Natural killer cell treated with Interleukin-12 subunit alpha and Interleukin-12 subunit beta and Interleukin-15 and Interleukin-18, amount 100 ng/mL, for 72 hours (primary cell): Measurements from ENCODE around the gene ETS1. TPM values are rescaled to one million over a fixed set of nuclear protein-coding genes. Genes with fewer than 3 reads are reported as not detected.

ENCODE experiments used
- ATAC-seq, 2 donors: fragments of 150-1000 bp; cut with Tn5 transposase in 1 of 2; sonication (Bioruptor Pico), chemical (Tn5 transposase) in 1 of 2; 2 replicates each; pipeline ENCODE4 v1.10.0; 2021
- DNase-seq: peaks from one replicate; pipeline ENCODE4 v3.0.0; 2022; ENCODE audit warnings: low spot score
- H3K27ac Mint-ChIP-seq, 2 donors: 1 replicate in 1 of 2; 2 replicates in 1 of 2; pipeline ENCODE4 v1.8.0; 2022; ENCODE audit warnings: mixed read lengths in 2 of 2, mild to moderate bottlenecking in 1 of 2, moderate library complexity in 1 of 2
- H3K27me3 Mint-ChIP-seq, 2 donors: 1 replicate in 1 of 2; 2 replicates in 1 of 2; pipeline ENCODE4 v1.8.0; 2022; ENCODE audit warnings: mixed read lengths in 2 of 2
- H3K36me3 Mint-ChIP-seq: one replicate; pipeline ENCODE4 v1.8.0; 2022; ENCODE audit warnings: mixed read lengths
- H3K4me1 Mint-ChIP-seq, 2 donors: 1 replicate in 1 of 2; 2 replicates in 1 of 2; pipeline ENCODE4 v1.8.0; 2022; ENCODE audit warnings: low read depth in 2 of 2, mixed read lengths in 2 of 2, mild to moderate bottlenecking in 1 of 2
- H3K4me3 Mint-ChIP-seq: one replicate; pipeline ENCODE4 v1.8.0; 2022; ENCODE audit warnings: mixed read lengths
- H3K9me3 Mint-ChIP-seq: 2 replicates; pipeline ENCODE4 v1.8.0; 2022; ENCODE audit warnings: mixed read lengths
- total RNA-seq, 2 donors: library from RNA; stranded (reverse); gene quantifications; one replicate each; pipeline ENCODE4 v1.2.3, GENCODE V29; 2022

The ETS1 gene
- 100 to 1,000 TPM; 521 to 738 TPM for total RNA-seq

- Mint-ChIP-seq H3K36me3 (no peaks in the 10 kb centered on the region), H3K4me1 (peaks cover 20% of the 10 kb centered on the region in 2 donors), H3K27me3 (peaks cover 2 to 11% of the 10 kb centered on the region in 2 donors), H3K9me3 (no peaks in the 10 kb centered on the region), H3K4me3 (no peak within 1 kb of the TSS), H3K27ac (peak within 1 kb of the TSS in 1 of 2 donors; percentile 68)
- no peak for ATAC-seq
- DNase-seq = no peak
Measured at GRCh38 chr11:128587415-128587814, at the start of gene ETS1. TSS of gene ETS1 (minus strand) at chr11:128587558. CDS start at chr11:128573130, 14,428 bp downstream.

- peaks cover 26 to 43% of the 10 kb centered on the region in 2 donors for H3K4me1 Mint-ChIP-seq
- no peaks in the 10 kb centered on the region for H3K9me3 Mint-ChIP-seq
- H3K36me3 Mint-ChIP-seq = no peaks in the 10 kb centered on the region
- no peak overlapping the region for H3K4me3 Mint-ChIP-seq
- no peak for DNase-seq
- ATAC-seq = no peak
- H3K27ac Mint-ChIP-seq = peak overlapping the region in 1 of 2 donors; percentile 97
- peaks cover 0 to 3% of the 10 kb centered on the region in 2 donors for H3K27me3 Mint-ChIP-seq
Measured at GRCh38 chr11:128634395-128634794, 47.0 kb upstream of the ETS1 start.

- Mint-ChIP-seq H3K36me3 (no peaks in the 10 kb centered on the region), H3K4me3 (no peak overlapping the region), H3K4me1 (peaks cover 35 to 52% of the 10 kb centered on the region in 2 donors)
Measured at GRCh38 chr11:128633384-128633965, 46.1 kb upstream of the ETS1 start.

GRCh38 chr11:128632141-128632791, 44.9 kb upstream of the ETS1 start:
- H3K27ac Mint-ChIP-seq = peak overlapping the region; percentile 95 to 97
- no peaks in the 10 kb centered on the region for H3K9me3 Mint-ChIP-seq
- peaks cover 44 to 64% of the 10 kb centered on the region in 2 donors for H3K4me1 Mint-ChIP-seq

More at GRCh38 chr11:128633384-128633965, 46.1 kb upstream of the ETS1 start:
- Mint-ChIP-seq H3K9me3 (no peaks in the 10 kb centered on the region), H3K27me3 (no peaks in the 10 kb centered on the region), H3K27ac (peak overlapping the region; percentile 95 to 97)
- ATAC-seq (no peak), DNase-seq (no peak)

GRCh38 chr11:128630367-128631230, 43.2 kb upstream of the ETS1 start:
- peak overlapping the region; percentile 85 for H3K4me3 Mint-ChIP-seq
- H3K9me3 Mint-ChIP-seq = no peaks in the 10 kb centered on the region

More at GRCh38 chr11:128632141-128632791, 44.9 kb upstream of the ETS1 start:
- ATAC-seq (no peak), DNase-seq (no peak)
- Mint-ChIP-seq H3K36me3 (no peaks in the 10 kb centered on the region), H3K27me3 (no peaks in the 10 kb centered on the region), H3K4me3 (no peak overlapping the region)

GRCh38 chr11:128629516-128630106, 42.3 kb upstream of the ETS1 start:
- no peaks in the 10 kb centered on the region for H3K9me3 Mint-ChIP-seq
- H3K27me3 Mint-ChIP-seq = no peaks in the 10 kb centered on the region
- DNase-seq = no peak
- peaks cover 70 to 89% of the 10 kb centered on the region in 2 donors for H3K4me1 Mint-ChIP-seq
- peak overlapping the region; percentile 85 for H3K4me3 Mint-ChIP-seq
- H3K27ac Mint-ChIP-seq = peak overlapping the region; percentile 95 to 97
- ATAC-seq = no peak
- no peaks in the 10 kb centered on the region for H3K36me3 Mint-ChIP-seq

More at GRCh38 chr11:128630367-128631230, 43.2 kb upstream of the ETS1 start:
- ATAC-seq = peak; percentile 75 to 83
- Mint-ChIP-seq H3K27me3 (no peaks in the 10 kb centered on the region), H3K36me3 (no peaks in the 10 kb centered on the region), H3K4me1 (peaks cover 60 to 81% of the 10 kb centered on the region in 2 donors), H3K27ac (peak overlapping the region; percentile 95 to 97)
- peak; percentile 91 for DNase-seq

- DNase-seq = no peak
- H3K36me3 Mint-ChIP-seq = no peaks in the 10 kb centered on the region
- H3K4me1 Mint-ChIP-seq = peaks cover 79 to 89% of the 10 kb centered on the region in 2 donors
- H3K4me3 Mint-ChIP-seq = peak overlapping the region; percentile 85
- H3K9me3 Mint-ChIP-seq = no peaks in the 10 kb centered on the region
- peak overlapping the region; percentile 95 to 97 for H3K27ac Mint-ChIP-seq
- ATAC-seq = peak; percentile 64 to 66
- H3K27me3 Mint-ChIP-seq = no peaks in the 10 kb centered on the region
Measured at GRCh38 chr11:128628686-128629085, 41.3 kb upstream of the ETS1 start.

GRCh38 chr11:128628325-128628673, 40.9 kb upstream of the ETS1 start:
- Mint-ChIP-seq H3K27ac (peak overlapping the region; percentile 95 to 97), H3K4me3 (peak overlapping the region; percentile 85), H3K4me1 (peaks cover 83 to 92% of the 10 kb centered on the region in 2 donors), H3K27me3 (no peaks in the 10 kb centered on the region), H3K36me3 (no peaks in the 10 kb centered on the region), H3K9me3 (no peaks in the 10 kb centered on the region)
- DNase-seq (no peak), ATAC-seq (peak; percentile 21 to 46)

- peak overlapping the region; percentile 95 to 97 for H3K27ac Mint-ChIP-seq
- ATAC-seq = peak; percentile 64 to 69
- peak; percentile 67 for DNase-seq
- no peaks in the 10 kb centered on the region for H3K9me3 Mint-ChIP-seq
- no peaks in the 10 kb centered on the region for H3K36me3 Mint-ChIP-seq
- peak overlapping the region; percentile 85 for H3K4me3 Mint-ChIP-seq
- peaks cover 86 to 95% of the 10 kb centered on the region in 2 donors for H3K4me1 Mint-ChIP-seq
- no peaks in the 10 kb centered on the region for H3K27me3 Mint-ChIP-seq
Measured at GRCh38 chr11:128627666-128628324, 40.4 kb upstream of the ETS1 start.

- no peaks in the 10 kb centered on the region for H3K27me3 Mint-ChIP-seq
- H3K9me3 Mint-ChIP-seq = no peaks in the 10 kb centered on the region
- peak overlapping the region; percentile 85 for H3K4me3 Mint-ChIP-seq
- H3K36me3 Mint-ChIP-seq = no peaks in the 10 kb centered on the region
- H3K27ac Mint-ChIP-seq = peak overlapping the region; percentile 95 to 97
- no peak for ATAC-seq
- no peak for DNase-seq
- H3K4me1 Mint-ChIP-seq = peaks cover 86 to 98% of the 10 kb centered on the region in 2 donors
Measured at GRCh38 chr11:128626913-128627665, 39.7 kb upstream of the ETS1 start.

GRCh38 chr11:128625746-128626145, 38.4 kb upstream of the ETS1 start:
- no peaks in the 10 kb centered on the region for H3K36me3 Mint-ChIP-seq
- no peaks in the 10 kb centered on the region for H3K9me3 Mint-ChIP-seq
- no peaks in the 10 kb centered on the region for H3K27me3 Mint-ChIP-seq
- DNase-seq (no peak), ATAC-seq (no peak)
- H3K27ac Mint-ChIP-seq = peak overlapping the region; percentile 95 to 97
- peaks cover 78 to 86% of the 10 kb centered on the region in 2 donors for H3K4me1 Mint-ChIP-seq
- H3K4me3 Mint-ChIP-seq = peak overlapping the region; percentile 85

- H3K36me3 Mint-ChIP-seq = no peaks in the 10 kb centered on the region
- H3K9me3 Mint-ChIP-seq = no peaks in the 10 kb centered on the region
- peak overlapping the region; percentile 85 for H3K4me3 Mint-ChIP-seq
- peaks cover 79 to 86% of the 10 kb centered on the region in 2 donors for H3K4me1 Mint-ChIP-seq
- ATAC-seq = no peak
- H3K27me3 Mint-ChIP-seq = no peaks in the 10 kb centered on the region
- no peak for DNase-seq
- H3K27ac Mint-ChIP-seq = peak overlapping the region; percentile 95 to 97
Measured at GRCh38 chr11:128625326-128625725, 38.0 kb upstream of the ETS1 start.
